ENCODE measurements around the gene ZNF556.

The ZNF556 gene

DNA sequence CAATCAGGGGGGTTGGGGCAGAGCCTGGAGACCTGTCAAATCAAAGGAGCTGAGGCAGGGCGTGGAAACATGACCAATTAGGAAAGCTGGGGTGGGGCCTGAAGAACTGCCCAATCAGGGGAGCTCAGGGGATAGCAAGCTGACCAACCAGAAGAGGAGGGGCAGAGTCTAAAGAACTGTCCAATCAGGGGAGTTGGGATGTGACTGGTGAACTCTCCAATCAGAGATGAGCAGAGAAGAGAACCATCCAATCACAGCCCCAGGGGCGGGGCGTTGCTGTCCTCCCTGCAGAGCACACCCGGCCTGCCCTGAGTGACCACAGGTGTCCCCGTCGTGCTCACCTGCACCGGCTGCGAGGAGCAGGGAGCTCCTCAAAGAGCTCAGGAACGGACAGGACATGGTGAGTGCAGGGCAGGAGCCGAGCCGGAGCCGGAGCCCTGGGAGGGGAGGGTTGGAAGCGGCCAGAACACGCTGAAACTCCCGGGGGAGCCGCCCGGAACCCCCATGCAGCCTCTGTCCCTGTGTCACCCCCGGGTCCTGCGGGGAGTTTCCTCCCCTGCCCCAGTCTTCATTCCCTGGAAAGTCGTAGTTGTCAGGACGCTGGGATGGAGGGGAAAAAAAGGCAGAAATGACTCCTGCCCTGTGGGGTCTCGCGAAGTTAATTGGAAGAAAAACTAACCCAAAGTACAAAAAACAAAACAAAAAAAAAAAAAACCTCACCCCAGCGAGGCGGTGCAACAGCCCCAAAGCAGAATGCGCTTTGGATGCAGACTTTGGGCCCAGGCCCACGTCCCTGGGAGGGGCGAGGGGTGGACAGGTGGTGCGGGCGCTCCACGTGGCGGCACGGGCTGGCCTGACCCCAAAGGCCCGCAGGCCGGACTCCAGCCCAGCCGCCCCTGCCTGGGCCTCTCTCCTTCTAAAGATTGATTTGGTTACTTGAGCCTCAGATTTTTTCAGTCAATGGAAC is at the start of gene ZNF556:
ZNF556 (plus strand) TSS at position 311 of the 967 bp plus-strand sequence; CDS start at position 398, 87 bp downstream.
- no peak for DNase-seq

DNA sequence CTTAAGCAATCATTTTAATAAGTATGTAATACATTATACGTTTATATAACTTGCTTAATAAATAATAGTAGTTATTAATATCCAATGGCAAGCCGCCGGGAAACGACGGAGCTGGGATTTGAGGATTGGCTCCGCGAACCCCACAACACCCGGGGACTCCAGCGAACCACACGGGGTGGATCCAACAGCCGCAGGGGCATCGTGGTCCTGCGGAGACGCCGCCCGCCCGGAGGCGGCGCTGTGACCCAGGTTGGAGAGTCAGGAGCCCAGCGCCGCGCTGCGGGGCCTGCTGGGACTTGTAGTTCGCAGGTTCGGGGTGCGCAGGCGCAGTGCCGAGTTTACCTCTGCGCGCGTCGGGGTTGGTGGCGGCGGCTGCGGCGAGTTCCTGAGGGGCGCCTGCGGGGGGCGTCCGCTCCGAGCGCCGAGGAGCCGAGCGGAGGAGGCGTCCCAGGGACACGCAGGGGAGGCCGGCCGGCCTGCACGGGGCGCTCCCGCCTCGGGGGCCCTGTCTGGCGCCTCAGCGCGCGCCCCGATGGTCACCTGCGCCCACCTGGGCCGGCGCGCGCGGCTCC is 47.5 kb upstream of the ZNF556 start, which contains the start of gene ZNF554:
ZNF554 (plus strand) TSS at position 329 of the 572 bp plus-strand sequence; CDS start at position 533, 204 bp downstream.
- DNase-seq, result peak; percentile 99

DNA sequence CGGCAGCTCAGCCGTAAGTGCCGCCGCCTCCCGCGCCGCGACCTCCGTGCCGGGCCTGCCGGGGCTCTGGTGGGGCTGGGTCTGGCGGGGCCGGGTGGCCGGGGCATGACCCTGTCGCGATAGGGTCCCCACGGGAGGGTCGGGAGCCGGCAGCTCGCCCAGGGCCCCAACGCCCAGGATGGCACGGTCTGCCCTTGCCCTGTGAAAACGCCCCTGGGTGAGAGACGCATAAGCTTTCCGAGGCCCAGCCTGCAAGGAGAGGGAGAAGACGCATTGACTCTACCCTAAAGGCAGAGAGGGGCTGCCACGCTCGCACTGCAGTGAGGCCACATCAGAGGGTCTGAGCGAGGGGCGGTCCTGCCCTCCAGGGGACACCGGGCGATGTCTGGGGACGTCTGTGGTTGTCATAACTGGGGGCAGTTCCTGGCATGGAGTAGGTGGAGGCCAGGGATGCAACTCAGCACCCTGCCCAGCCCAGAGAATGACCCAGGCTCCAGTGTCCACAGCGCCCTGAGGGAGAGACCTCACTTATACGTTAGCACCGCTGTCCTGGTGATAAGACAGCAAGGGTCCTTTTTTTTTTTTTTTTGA is 46.9 kb upstream of the ZNF556 start:
- no peak for DNase-seq

DNA sequence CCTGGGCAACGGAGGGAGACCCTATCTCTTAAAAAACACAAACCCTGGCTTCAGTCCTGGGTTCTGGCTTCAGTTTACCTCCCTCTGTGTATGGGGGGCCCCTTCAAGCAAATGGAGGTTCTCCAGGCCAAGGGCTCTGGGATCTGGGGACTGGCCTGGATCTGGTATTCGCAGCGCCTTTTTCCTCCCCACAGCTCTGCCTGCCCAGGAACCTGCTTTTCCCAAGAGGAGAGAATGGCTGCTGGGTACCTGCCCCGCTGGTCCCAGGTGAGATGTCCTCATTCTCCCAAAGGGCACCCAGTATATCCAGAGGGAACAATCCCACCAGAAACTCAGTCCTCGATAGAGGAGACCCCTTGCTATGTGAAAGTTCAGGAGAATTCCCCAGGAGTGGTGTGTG is 44.3 kb upstream of the ZNF556 start:
- DNase-seq, result no peak

DNA sequence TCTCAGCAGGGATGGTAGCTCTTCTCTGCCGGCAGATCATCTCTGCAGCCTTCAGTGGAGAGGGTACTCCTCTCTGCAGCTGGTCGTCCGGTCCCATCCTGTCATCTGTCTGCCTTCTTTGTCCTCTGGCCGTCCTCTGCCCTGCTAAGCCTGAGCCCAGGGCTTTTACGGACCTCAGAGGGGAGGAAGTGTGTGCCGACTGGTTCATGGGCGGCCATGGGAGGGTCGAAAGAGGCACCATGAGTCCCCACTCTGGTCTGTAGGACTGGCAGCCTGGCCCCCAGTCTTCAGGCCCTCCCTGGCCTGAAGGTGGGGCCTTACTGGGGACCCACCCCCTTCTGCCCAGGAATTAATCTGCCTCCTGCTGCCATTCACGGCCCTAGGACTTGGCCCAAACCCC is 43.5 kb upstream of the ZNF556 start:
- no peak for DNase-seq

DNA sequence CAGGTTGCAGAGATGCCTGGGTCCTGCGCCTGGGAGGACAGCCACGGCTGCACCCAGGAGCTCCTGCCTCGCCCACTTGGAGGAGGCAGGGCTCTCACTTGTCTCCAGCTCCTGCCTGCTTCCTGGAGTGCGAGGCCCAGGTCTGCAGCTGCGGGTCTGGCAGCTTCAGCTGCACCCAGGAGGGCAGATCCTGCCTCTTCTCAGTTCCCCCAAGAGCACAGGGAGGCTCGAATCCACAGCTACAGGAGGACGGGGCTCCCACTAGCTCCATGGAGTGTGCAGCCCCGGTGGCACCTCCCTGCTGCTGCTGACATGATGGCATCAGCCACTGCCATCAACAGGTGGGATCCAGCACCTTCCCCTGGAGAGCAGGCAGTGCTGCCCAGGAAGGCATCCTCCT is 43.0 kb upstream of the ZNF556 start:
- no peak for DNase-seq

DNA sequence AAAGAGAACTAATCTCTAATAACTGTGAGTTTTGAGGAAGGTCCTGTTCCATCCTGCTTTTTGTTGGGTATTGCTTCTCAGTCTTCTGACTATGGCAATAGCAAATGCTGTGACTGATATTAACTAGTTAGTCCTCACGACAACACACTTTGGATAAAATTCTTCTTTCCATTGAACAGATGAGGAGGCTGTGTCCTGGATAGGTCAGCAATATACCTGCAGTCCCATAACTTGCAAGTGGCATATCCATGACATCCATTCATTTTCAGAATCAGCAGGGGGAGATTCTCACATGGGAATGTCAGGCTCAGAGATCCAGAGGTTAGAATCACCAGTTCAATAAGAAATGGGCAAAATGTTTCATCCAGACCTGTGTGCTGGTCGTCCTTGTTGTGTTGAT is 40.1 kb upstream of the ZNF556 start:
- DNase-seq, result no peak

DNA sequence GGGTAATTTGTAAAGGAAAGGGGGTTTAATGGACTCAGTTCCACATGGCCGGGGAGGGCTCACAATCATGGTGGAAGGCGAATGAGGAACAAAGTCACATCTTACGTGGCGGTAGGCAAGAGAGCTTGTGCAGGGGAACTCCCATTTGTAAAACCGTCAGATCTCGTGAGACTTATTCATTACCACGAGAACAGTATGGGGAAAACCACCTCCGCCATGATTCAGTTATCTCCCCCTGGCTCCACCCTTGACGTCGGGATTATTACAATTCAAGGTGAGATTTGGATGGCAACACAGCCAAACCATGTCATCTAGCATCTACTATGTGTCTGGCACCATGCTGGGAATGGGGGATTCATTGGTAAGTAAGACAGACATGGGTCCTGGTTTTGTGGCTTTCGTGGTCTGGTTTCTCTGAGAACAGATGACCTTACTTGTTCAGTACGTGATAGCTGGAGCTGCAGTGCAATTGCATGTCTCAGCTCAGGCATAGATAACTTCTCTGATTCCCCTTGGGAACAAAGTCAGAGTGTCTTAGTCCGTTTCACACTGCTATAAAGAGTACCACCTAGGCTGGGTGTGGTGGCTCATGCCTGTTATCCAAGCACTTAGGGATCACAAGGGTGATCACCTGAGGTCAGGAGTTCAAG is 39.2 kb upstream of the ZNF556 start:
- DNase-seq, result no peak

DNA sequence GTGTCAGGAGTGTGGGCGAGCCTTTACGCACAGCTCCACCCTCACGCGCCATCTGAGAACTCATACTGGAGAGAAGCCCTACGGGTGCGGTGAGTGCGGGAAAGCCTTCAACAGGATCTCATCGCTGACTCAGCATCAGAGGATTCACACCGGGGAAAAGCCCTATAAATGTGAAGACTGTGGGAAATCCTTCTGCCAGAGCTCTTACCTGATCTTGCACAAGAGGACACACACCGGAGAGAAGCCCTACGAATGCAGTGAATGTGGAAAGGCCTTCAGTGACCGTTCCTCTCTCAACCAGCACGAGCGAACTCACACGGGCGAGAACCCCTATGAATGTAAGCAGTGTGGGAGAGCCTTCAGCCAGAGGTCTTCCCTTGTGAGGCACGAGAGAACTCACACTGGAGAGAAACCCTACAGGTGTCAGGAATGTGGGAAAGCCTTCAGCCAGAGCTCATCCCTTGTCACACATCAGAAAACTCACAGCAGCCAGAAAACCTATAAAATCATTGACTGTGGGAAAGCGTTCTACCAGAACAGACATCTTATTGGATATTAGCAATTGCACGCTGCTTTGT is 32.8 kb upstream of the ZNF556 start:
- no peak for DNase-seq

DNA sequence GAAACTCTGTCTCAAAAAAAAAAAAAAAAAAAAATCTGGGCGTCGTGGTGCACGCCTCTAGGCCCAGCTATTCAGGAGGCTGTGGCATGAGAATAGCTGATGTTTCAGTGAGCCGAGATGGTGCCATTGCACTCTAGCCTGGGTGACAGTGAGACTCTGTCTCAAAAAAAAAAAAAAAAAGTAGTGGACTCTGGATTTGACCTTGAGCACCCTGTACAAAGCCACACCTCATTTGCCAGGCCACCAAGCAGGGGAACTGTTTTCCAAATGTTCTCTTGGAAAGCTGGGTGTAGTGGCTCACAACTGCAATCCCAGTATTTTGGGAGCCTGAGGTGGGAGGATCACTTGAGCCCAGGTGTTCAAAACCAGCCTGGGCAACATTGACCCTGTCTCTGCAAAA is 29.7 kb upstream of the ZNF556 start:
- DNase-seq, result no peak

DNA sequence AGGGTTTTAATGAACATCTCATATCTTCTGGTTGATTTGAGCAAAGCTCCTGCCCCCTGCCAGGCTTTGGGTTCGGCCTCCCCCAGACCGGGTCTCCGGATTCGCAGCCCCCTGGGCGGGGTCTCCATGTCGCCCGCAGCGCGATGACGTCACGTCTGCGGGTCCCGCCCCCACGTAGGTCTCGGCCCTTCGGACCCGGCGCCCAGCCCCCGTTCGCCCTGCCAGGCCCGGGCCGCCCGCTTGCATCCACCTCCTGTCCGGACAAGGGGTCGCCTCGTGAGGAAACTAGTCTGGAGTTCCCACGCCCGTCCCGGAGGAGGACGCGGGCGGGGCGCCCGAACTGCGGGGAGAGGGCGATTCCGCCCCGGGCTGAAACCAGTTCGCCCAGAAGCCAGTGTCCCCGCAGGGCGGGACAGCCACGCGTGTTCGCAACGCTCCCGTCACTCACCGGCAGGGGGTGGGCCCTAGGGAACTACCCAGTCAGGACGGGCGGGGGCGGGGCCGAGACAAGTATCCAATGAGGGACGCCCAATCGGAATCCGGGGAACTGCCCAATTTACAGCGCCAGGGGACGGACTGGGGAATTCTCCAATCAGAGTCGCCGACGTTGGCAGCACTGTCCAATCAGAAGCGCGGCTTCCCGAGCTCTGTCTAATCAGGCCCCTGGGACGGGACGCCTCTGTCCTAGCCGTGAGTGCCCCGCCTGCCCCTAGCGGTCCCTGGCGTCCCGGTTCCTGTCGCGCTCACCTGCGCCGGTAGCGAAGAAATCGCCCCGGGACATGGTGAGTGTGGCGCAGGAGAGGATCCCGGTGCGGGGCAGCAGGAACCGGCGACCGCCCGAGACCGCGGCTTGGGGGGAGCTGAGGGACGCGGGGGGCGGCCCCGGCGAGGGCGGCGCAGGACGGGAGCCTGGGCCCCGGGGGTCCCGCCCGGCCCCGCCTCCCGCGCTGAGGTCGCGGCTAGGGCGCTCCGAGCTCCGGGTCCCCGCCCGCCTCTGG is 26.0 kb upstream of the ZNF556 start, which contains the start of gene ZNF555:
ZNF555 (plus strand) TSS at position 682 of the 998 bp plus-strand sequence; CDS start at position 780, 98 bp downstream.
- DNase-seq, result peak; percentile 98

DNA sequence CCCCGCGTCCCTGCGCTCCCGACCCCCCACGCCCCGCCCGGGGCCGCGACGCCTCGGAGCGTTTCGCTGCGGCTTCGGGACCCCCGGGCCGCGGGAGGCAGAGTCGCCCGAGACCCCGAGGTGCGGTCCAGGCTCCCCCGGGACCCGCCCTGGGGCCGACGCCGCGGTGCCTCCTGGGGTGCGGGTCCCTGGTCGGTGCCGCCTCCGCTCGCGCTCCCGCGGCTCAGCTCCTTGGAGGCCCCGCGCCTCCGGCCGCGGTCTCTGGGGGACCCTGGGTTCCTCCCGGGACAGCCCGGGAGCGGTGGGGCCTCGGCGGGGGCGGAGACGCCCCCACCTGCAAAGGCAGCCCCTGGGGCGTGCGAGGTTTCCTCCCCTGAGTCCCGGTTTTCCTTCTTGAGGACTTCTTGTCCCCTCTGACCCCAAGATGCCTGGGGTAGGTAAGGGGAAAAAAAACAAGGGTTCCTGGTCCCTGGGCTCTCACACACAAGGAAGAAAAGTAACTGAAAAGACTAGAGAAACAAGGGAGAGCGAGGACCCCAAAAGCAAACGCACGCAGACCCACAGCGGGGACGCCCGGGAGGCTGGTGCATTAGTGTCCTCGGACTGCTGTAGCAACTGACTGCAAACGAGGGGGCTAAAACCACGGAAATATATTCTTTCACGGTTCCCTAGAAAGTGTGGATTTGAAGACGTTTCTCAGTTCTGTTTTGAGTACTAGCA is 25.1 kb upstream of the ZNF556 start:
- DNase-seq, result no peak

DNA sequence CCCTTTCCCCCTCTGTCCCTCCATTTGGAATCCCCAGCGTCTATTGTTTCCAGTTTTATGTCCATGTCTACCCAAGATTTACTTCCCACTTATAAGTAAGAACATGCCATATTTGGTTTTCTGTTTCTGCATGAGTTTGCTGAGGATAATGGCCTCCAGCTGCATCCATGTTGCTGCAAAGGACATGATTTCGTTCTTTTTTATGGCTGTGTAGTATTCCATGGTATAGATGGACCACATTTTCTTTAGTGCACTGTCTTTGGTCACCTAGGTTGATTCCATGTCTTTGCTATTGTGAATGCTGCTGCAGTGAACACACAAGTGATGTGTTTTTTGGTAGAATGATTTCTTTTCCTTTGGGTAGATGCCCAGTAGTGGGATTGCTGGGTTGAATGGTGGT is 22.0 kb upstream of the ZNF556 start:
- no peak for DNase-seq

DNA sequence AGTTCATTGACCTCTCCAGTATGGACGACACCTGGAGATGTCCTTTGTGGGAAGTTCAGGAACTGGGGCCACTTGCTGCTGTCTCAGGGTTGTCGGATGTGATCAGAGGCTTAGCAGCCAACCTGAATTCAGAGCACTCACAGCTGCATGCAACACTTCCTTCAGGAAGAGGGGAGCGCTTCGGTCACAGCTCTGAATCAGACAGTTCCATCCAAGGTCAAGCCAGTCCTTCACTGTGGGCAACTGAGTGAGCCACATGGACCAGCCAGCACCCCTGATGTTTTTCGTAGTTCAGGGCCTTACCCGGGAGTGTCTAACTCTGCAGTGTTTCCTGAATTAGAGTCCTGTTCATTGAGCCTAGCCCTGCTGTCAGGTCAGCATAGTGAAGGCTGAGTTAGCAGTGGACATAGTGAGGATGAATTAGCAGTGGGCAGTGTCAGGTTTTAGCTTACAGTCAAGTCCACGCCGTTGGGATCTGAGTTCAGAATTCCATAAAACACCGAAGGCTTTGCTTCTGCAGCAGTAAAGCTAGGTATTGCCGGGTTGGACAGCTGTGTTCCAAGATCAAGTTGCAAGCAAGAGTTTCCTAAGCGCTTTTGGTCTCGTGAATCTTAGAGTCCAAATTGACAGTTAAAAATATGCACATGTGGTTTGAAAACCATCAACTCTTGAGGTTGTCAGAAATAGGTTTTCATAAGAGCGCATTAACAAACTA is 20.8 kb upstream of the ZNF556 start:
- no peak for DNase-seq

DNA sequence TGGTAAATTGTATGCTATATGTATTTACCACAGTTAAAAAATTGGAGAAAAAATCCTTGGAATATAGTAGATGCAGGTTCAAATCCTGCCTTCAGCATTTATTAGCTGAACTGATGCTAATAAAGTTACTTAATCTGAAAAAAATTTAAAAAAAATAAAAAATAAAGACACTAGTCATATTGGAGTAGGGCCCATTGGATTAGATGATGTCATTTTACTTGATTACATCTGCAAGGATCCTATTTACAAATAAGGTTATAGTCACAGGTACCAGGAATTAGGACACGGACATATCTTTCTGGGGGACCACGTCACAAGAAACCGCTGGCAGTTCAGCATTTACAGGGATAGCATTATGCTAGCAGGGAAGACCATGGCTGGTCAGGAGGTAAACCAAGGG is 19.6 kb upstream of the ZNF556 start:
- DNase-seq, result no peak

DNA sequence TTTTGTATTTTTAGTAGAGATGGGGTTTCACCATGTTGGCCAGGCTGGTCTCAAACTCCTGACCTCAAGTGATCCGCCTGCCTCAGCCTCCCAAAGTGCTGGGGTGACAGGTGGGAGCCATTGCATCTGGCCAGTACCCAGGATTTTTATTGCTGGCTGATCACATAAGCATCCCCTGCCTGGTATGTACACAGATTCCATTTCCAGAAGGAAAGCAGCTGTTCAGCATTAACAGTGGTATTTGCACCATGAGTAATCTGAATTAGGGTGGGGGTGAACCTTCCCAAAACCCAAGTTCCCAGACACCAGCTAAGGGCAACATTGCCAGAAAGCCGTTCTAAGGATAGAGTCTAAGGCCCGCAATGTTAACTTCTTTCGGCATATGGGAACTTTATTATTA is 18.5 kb upstream of the ZNF556 start:
- no peak for DNase-seq

DNA sequence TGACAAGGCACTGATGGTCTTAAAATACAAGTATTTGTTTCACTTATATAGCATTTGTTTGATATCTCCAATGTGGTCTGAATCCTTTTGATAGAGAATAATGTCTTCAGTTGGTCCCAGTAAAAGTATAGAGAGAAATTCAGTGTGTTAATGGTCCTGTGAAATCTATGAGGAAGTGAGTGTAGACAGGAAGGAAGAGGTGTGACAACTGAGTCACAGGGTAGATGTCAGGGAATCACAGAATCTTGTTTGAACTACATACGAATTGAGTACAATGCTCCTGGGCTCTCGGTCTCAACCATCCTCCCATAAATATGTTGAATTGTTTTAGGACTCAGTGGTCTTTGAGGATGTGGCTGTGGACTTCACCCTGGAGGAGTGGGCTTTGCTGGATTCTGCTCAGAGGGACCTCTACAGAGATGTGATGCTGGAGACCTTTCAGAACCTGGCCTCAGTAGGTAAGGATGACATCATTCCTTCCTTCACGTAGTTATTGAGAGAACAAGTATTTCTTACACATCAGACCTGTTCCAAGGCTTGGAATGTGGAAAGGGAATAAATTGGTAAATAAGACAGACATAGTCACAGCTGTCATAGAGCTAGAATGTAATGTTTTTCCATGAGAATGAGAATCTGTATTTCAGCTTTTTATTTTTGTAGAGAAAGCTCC is 16.7 kb upstream of the ZNF556 start:
- DNase-seq, result no peak

DNA sequence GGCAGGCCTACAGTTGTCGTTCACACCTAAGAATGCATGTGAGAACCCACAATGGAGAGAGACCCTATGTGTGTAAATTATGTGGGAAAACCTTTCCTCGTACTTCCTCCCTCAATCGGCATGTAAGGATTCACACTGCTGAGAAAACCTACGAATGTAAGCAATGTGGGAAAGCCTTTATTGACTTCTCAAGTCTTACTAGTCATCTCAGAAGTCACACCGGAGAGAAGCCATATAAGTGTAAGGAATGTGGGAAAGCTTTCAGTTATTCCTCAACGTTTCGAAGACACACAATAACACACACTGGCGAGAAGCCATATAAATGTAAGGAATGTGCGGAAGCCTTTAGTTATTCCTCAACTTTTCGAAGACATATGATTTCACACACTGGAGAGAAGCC is 14.5 kb upstream of the ZNF556 start:
- DNase-seq, result no peak

DNA sequence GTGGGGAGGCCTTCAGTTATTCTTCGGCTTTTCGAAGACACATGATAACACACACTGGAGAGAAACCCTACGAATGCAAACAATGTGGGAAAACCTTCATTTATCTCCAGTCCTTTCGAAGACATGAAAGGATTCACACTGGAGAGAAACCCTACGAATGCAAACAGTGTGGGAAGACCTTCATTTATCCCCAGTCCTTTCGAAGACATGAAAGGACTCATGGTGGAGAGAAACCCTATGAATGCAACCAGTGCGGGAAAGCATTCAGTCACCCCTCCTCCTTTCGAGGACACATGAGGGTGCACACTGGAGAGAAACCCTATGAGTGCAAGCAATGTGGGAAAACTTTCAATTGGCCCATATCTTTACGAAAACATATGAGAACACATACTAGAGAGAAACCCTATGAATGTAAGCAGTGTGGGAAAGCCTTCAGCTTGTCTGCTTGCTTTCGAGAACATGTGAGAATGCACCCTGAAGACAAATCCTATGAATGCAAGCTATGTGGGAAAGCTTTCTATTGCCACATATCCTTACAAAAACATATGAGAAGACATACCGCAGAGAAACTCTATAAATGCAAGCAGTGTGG is 14.0 kb upstream of the ZNF556 start:
- DNase-seq, result no peak

All from activated CD8-positive, alpha-beta memory T cell treated with anti-CD3 and anti-CD28 coated beads, Interleukin-2, amount 50 U/mL, for 4 hours (primary cell).